Activated gamma-delta T cell treated with anti-CD3 and anti-CD28 coated beads, Interleukin-2, amount 50 U/mL, for 16 hours (primary cell): Measurements from ENCODE around the gene CD2AP.
"Not testable (repeated sequence)": the region's sequence is repeated elsewhere in the genome, so short reads cannot be mapped to it uniquely, and the experiment has no call there.

Experiments
- DNase-seq: peaks from one replicate; pipeline ENCODE4 v3.0.0-alpha.2; 2020; ENCODE audit warnings: low read depth

Gene CD2AP

DNA sequence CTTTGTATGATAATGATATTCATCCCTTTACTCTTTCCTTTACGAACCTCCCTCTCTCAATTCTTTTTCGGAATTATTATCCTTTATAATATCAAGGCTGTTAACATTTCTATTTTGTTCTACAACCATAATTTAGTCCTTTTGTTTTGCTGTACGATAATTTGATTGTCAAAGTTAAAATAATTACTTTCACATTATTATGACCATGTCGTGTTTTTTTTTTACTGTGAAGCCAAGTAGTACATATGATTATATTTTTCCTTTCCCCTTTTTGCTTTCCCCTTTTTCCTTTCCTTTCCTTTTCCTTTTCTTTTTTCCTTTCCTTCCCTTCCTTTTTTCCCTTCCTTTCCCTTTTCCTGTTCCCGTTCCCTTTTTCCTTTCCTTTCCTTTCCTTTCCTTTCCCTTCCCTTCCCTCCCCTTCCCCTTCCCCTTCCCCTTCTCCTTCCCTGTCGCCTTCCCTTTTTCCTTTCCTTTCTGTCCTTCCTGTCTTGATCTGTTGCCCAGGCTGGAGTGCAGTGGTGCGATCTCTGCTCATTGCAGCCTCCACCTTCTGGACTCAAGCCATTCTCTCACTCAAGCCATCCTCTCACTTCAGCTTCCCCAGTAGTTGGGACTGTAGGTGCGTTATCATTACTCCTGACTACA, 19.5 kb downstream of the CD2AP start:
- DNase-seq = no peak

DNA sequence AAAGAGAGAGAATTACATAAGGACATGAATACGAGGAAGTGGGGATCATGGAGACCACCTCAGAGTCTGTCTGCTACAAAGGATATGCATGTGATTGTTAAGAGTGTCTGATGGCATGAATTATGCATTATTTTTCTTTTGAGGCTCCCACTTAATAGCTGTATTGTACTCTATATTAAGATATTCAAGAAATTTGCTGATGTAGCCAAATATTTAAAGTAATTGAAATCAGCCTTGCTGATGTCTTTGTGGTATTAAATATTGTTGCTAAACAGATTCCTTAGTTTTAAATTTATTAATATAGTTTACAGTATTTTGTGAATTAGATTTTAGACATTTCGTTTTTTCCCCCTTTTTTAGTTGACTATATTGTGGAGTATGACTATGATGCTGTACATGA, 25.3 kb downstream of the CD2AP start:
- no peak for DNase-seq

DNA sequence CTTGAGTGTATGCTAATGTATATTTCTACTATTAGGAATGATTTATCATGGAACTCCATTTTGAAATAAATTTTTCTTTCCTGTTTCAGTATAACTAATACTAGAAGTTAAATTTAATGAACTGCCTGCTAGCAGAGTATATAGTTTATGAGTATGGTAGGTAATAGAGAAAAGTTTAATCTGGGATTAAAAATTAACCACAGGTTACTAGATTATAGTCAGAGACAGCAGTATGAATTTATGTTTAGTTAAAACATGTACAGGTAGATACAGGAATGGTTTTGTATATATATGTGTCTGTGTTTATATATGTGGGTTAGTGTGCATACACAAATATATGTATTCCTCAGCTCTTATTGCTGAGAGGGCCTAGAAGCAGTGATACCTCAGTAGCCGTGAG, 32.3 kb downstream of the CD2AP start:
- DNase-seq = no peak

DNA sequence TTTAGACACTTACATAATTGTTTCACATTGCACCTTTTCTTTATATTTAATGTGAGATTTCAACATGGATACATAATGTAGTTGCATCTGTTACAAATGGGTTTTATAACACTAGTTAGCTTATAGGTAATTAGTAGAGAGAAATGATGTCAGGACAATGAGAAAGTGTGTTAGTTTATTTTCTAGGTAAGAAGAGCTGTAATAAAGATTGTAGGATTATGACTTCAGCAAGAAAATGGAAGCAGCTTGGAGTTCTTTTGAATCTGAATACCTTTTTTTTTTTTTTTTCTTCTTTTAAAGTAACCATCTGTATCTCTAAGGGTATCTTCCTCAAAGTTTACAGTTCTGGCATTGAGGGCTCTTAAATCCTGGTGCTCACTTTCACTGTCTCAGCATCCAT, 35.3 kb downstream of the CD2AP start:
- DNase-seq = no peak

DNA sequence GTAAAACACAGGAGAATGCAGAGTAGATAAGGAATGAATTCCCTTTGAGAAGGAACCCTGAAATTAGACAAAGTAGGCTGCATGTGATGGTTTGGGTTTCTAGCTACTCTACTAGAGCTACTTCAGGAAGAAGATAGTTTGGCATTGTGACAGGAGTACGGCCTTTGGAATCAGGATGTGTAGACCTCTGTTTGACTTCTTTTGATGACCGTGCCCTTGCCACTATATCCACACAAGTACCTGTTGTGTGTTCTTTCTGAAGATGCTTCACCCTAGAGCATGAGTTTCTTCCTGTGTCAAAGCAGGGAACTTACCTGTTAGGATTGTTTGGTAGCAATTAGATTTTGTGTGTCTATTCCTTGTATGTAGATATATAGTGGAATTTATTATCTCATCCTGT, 41.7 kb downstream of the CD2AP start:
- DNase-seq = no peak

DNA sequence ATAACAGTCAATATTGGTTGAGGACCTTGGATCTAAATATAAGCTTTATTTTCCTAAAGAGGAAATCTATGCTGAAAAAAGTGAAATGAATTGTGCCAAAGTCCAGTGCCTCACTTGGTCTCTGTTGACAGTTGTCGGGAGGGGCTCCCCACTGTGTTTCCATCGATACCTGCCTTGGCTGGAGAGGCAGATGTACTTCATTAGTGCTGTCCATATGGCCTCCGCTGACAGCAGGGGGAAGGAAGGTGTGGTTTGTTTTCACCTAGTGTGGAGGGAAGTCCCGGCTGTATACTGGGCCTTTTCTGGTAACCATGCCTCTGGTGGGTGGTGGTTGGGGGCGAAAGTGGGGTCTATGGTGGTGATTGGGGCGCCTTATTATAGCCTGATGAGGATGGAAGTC, 42.7 kb downstream of the CD2AP start:
- no peak for DNase-seq

DNA sequence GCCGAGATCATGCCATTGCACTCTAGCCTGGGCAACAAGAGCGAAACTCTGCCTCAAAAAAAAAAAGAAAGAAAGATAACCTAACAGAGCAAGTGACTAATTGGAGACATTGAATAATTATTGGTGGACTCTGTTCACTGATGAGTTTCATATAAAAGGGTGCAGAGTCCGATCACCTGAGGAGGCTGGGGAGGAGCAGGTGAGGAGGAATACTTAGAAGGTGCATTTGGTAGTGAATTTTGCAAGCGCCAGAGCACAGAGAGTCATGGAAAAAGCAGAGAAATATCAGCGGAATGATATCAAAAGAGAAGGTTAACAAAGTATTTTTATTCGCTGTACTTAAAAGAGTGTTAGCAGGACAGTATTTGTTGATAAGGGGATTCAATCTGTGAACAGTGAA, 44.4 kb downstream of the CD2AP start:
- DNase-seq = no peak

DNA sequence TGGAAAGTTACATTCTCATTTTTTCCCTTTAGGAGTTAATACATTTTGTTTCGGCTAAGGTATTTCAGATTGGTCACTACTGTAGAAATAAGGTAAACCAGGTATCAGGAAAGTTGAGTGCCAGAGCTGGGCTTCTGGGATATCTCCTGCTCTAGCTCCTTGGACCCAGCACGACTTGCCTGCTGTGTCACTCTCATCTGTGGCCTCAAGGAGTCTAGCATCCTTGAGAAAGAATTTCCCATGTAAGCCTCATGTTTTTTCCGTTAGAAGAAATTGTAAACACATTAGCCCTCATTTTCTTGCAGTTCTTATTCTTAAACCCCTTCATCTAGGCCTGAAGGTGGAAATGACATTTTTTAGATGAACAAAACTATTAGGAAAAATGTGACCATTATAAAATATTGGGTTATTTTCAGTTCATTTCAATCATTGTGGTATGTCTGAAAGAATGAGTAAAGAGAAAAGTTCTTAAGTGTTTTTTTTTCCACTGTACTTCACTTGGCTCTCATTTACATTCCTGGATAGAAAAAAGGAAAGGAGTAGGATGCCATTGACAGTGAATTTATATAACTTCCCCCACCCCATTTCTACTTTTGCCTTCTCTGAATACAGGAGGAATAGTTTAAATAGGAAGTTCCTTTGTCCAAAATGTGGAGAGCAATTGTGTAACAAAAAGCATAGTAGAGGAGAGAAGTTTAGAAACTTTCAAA, 46.7 kb downstream of the CD2AP start:
- DNase-seq = no peak

DNA sequence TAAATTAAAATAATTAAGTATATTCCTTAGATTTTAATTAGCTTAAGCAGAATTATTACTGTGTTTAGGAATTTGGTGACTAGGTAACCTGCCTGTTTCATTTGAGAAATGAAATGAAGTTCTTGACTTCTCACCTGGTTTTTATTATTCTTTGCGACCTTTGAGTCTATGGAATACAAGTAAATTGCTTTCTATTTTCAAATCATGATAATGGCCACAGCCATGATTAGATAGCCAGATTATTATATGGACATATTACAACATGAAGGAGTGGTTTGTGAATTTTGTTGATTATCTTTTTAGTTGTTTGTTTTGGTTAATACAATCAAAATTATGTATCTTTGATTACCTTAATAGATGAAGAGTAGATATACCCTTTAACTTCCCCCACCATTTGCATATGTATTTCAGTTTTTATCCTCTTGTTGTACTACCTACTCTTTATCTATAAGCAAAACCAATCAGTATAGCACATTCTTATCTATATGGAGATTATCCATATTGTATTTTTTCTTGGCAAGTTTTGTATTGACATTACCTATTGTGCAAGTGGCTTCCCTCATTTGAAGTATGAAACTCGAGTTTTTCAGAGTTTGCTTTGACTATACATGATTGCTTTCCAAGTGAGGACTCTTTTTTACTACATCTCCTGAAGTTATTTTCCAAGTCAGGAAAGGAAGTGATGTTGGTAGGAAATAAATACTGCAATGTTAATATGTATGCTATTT, 47.9 kb downstream of the CD2AP start:
- no peak for DNase-seq

DNA sequence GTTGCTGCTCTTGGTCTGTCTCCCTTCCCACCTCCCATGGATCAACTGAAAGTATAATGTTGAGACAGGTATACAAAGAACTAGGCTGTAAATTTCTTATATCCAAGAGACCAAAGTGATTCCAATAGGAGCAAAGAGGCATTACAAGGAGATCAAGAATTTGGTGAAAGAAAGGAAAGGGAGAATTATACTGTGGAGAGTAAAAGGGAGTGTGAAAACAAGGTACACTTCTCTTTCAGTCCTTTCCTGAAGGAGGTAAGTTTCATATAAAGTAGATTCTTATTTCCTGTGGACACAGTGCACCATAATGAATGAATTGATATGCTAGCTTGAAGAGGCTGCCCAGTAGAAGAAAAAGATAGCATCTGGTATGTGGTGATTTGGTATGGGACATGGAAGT, 49.7 kb downstream of the CD2AP start:
- no peak for DNase-seq

DNA sequence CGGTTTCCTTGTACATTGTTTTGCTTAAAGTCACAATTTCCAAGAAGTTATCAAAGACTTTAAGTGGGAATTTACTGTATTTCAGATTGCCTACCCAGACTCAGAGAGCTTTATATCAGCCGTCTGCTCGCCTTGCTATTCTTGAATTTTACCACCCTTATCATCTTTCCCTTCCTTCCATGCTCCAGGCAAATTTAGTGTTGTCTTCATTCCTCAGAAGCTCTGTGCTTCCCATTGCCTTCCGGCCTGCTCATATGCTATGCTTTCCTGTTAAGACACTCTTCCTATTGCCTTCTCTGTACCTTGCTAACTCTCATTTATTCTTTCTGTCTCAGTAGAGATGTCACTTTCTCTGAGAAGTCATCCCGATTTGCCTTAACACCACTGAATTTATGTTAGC, 52.1 kb downstream of the CD2AP start:
- no peak for DNase-seq

DNA sequence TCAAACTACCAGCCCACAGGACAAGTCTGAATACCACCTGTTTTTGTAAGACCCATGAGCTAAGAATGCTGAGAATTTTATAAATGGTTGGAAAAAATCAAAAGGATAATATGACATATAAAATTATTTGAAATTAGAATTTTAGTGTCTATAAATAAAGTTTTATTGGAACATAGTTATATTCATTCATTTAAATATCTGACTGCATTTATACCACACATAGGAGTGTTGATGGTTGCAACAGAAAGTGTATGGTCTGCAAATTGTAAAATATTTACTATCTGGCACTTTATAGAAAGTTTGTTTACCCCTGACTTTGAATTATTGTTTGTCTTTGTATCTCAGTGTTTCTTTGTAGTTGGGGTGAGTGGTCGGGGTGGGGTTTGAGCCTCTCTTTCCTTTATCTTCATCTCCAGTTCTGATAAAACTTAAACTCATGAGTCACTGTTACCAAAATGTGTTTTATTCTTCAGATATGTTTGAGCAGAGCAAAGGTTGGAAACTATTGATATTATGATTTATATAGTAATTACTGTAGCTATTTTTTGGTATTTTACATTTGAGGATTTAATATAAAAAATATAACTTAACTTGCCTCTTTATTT, 55.5 kb downstream of the CD2AP start:
- DNase-seq = no peak

DNA sequence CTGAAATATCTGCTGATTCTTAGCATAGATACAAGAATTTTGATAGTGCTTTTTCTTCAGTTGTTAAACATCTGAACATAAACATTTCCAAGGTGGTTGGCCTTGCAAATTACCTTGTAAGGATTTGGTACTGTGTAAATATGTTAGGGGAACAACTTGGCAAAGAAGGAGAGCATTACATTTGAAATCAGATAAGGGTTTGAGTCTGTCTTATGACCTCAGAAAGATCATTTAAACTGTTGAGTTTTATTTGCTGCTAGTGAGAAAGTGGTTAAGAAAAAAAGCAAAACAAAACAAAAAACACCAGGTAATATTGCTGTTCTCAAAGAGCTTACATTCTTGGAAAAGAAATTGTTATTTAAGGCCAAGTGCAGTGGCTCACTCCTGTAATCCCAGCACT, 56.5 kb downstream of the CD2AP start:
- no peak for DNase-seq

DNA sequence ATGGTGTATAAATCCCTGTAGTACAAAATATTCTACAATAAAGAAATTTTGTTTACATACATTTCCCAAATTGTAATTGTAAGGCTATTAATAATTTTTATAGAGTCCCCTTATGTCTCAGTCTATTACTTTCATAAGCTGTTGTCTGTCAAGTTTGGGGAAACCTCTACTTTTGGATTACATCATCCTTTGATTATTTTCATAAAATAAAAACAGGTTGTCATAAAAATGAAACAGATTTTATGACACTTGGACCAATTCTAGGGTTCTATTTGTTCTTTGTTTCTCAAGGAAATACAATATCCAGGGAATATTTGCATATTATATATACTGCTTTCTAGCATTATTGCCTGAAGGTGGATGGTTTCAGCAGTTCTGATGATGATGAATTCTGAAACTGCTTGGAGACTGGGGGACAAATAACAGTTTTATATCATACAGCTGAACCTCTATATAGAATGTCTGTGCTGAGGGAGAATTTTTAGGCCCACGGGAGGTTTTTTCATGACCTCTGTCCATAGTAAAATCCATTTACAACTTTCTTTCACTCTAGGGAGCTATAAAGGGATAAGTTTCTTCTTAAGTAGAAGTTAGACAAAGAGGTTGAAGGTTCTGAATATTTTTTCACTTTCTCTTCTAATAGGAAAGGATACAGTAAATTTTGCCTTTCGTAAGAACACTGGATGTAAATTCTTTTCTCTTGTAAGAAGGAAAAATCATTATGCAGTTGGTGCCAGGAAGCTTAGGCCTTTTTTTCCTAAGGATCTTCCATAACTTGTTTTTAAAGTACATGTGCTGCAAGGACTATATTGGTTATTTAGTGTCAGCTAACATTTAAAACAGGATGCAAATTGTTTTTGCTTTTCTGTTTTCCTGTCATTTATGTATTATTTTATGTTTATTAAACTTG, 58.0 kb downstream of the CD2AP start:
- DNase-seq = no peak

DNA sequence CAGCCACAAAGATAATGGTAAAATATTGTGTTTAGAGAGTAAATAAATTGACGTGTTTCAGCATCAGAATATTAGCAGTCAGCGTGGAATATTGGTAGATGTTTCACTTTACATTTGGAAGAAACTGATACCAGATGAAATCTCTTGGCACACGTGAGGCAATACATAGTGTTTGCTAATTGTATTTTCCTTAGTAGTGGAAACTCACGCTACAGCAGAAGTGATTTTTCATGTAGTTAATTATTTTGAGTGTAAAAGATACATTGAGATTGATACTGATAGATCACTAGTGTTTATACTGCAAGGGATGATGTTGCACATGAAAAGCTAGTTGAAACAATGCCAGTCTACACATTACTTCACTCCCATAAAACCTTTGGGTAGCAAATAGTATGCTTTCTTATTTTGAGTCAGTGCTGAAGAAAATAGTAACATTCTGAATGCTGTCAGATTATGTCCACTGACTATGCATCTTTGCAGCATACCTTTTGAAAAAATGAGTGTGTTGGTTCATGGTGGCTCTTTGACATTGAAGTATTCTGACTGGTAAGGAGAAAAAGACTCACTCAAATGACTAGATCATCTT, 59.3 kb downstream of the CD2AP start:
- no peak for DNase-seq

DNA sequence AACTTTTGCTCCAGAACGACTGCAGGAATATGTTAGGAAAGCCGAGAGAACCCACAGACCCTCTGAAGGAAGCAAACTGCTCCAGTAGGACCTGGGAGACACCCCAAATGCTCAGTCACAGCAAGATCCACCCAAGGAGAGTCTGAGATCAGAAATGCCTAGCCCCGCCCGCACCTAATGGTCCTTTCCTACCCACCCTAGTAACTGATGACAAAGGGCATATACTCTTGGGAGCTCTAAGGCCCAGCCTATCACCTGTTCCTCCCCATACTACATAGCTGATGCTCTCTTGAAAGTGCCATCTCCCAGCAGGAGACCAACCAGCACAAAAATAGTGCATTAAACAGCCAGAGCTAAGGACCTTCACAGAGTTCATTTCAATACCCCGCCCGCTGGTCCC, 67.6 kb downstream of the CD2AP start:
- no peak for DNase-seq

DNA sequence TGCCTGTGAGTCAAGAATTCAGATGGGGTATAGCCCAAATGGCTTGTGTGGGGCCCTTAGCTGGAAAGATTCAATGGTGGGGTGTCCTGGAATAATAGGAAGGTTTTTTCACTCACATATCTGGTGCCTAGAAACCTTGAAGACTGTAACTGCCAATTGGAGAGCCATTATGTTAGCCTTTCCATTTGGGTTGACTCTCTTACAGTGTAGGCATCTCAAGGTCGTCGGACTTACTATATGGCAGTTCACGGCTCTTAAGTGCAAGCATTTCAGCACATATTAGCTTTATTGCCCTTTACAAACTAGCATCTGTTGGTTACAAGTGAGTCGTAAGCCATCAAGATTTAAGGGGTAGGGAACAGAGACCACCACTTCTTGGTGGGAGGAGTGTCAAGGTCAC, 74.1 kb downstream of the CD2AP start:
- DNase-seq = no peak

DNA sequence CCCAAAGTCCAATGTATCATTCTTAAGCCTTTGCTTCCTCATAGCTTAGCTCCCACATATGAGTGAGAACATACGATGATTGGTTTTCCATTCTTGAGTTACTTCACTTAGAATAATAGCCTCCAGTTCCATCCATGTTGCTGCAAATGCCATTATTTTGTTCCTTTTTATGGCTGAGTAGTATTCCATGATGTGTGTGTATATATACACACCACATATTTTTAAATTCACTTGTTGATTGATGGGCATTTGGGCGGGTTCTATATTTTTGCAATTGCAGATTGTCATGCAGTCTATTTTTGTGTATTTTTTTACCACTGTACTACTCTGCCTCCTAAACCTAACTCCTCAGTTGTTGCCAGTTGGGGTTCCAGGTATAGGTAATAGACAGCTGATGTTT, 74.7 kb downstream of the CD2AP start:
- no peak for DNase-seq

DNA sequence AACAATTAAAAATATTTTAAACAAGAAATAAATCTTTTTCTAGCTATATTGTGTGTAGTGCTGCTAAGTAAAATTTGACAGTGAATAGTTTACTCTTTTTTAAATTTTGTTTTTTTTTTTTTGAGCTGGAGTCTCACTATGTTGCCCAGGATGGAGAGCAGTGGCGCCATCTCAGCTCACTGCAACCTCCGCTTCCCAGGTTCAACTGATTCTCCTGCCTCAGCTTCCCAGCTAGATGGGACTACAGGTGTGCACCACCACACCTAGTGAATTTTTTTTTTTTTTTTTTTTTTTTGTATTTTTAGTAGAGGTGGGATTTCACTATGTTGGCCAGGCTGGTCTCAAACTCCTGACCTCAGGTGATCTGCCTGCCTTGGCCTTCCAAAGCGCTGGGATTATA, 75.7 kb downstream of the CD2AP start:
- DNase-seq = not testable (repeated sequence)

DNA sequence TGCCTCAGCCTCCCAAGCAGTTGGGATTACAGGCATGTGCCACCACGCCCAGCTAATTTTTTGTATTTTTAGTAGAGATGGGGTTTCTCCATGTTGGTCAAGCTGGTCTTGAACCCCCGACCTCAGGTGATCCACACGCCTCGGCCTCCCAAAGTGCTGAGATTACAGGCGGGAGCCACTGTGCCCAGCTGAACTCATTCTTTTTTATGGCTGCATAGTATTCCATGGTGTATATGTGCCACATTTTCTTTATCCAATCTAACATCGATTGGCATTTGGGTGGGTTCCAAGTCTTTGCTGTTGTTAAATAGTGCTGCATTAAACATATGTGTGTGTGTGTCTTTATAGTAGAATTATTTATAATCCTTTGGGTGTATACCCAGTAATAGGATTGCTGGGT, 78.9 kb downstream of the CD2AP start:
- DNase-seq = not testable (repeated sequence)

DNA sequence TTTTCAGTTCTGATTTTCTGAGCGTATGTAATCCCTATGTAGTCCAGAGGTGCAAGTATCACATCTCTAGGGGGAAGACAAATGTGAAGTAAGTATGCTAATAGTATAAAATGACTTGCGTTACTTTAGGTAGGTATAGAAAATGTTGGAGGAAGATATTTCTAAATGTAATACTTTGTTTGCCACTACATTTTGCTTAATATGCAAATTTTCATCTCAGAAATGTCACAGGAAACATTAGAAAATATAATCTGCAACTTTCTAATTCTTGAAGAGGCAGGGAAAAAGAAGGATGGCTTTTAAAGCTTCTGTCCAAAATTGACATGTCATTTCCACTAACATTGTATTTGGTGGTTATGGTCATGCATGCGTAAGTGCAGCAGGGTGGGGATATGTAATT, 85.6 kb downstream of the CD2AP start:
- DNase-seq = no peak

DNA sequence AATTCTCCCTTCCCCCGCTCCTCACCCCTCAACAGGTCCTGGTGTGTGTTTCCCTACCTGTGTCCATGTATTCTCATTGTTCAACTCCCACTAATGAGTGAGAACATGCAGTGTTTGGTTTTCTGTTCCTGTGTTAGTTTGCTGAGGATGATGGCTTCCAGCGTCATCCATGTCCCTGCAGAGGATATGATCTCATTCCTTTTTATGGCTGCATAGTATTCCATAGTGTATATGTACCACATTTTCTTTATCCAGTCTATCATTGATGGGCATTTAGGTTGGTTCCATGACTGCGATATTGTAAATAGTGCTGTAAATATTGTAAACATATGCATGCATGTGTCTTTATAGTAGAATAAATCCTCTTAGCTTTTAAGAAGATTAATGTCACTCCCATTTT, 89.0 kb downstream of the CD2AP start:
- not testable (repeated sequence) for DNase-seq
